Ovary (tissue), 3 donors: ENCODE results near the gene ZDHHC17.

Source experiments
- EP300 ChIP-seq: sonication (generic); formaldehyde crosslinking; IDR thresholded peaks from one replicate; pipeline ENCODE4 v1.6.1; 2017; ENCODE audit warnings: antibody characterized with exemption
- POLR2A ChIP-seq: fragments of 450-650 bp; IDR thresholded peaks from one replicate; pipeline ENCODE4 v1.6.1; 2017; ENCODE audit warnings: antibody characterized with exemption, mild to moderate bottlenecking, moderate library complexity
- TF ChIP-seq, protein P1 (sequence below), 3 donors: fragments of 450-650 bp in 2 of 3; fragments of 200-600 bp in 1 of 3; IDR thresholded peaks; one replicate each; pipeline versions ENCODE4 v1.5.1 to v1.8.0; 2016 to 2022; ENCODE audit warnings: antibody characterized with exemption in 3 of 3, mild to moderate bottlenecking in 1 of 3
- donor health status: DM: no; HTN: no; CAD: no.

DNA sequence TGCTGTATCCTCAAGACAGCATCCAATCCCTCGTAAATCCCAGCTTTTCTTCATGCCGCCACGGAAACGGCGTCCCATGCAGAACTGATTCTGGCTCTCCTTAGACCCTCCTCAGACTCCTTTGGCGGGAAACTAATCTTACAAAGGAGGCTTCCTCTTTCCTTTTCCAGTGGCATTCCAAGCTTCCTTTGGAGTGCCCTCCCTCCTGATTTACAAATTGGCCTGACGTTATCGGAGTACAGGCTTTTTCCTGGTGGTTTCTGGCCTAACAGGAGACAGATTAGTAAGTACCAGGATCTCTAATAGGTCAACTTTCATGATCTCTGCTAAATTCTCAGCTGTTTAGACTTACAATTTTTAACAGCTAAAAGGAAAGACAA is 1.3 kb upstream of the ZDHHC17 start:
- TF ChIP-seq, protein P1, sequence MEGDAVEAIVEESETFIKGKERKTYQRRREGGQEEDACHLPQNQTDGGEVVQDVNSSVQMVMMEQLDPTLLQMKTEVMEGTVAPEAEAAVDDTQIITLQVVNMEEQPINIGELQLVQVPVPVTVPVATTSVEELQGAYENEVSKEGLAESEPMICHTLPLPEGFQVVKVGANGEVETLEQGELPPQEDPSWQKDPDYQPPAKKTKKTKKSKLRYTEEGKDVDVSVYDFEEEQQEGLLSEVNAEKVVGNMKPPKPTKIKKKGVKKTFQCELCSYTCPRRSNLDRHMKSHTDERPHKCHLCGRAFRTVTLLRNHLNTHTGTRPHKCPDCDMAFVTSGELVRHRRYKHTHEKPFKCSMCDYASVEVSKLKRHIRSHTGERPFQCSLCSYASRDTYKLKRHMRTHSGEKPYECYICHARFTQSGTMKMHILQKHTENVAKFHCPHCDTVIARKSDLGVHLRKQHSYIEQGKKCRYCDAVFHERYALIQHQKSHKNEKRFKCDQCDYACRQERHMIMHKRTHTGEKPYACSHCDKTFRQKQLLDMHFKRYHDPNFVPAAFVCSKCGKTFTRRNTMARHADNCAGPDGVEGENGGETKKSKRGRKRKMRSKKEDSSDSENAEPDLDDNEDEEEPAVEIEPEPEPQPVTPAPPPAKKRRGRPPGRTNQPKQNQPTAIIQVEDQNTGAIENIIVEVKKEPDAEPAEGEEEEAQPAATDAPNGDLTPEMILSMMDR (IDR thresholded peaks at IDR 0.05), result no peak
- TF ChIP-seq POLR2A (no peak), EP300 (no peak)
